K562 (cell line): ENCODE results near the gene IZUMO1R. TPM values are rescaled to one million over a fixed set of nuclear protein-coding genes. Genes with fewer than 3 reads are reported as not detected.

Experiments used
- ATAC-seq: fragments of 200-7000 bp; cut with Tn5 transposase; 3 replicates; pipeline ENCODE4 v1.9.1; 2020; ENCODE audit warnings: moderate library complexity
- BruUV-seq: library from RNA; stranded (reverse); fragments of 400-500 nt; replicated peaks from 2 replicates; lab custom pipeline; 2021; lab: Mats Ljungman, UMichigan
- CTCF ChIA-PET: fragments of 300-600 bp; formaldehyde crosslinking; extraction: SDS; loops from one replicate; lab custom pipeline; 2021; ENCODE audit warnings: low intra/inter-chr PET ratio; lab: Yijun Ruan, JAX
- POLR2A ChIA-PET: fragments of 300-600, 350-650 bp; sonication (Branson Sonifier 250); formaldehyde crosslinking; extraction: SDS; loops from one replicate; lab custom pipeline; 2021; ENCODE audit warnings: antibody characterized with exemption, inconsistent platforms; lab: Yijun Ruan, JAX
- DNase-seq, 4 experiments: peaks; one replicate each; pipeline versions ENCODE4 v3.0.0 to v3.0.0-alpha.2; 2011 to 2018; ENCODE audit warnings: low spot score in 3 of 4, mixed read lengths in 3 of 4; ENCODE audit errors: extremely low read depth in 1 of 4
- FAIRE-seq: peaks from 2 replicates; lab custom pipeline; 2011; peaks lifted over from hg19 to GRCh38; lab: Jason Lieb, UNC
- H2AFZ ChIP-seq: 2 replicates; pipeline ENCODE4 v1.6.0; 2011; ENCODE audit warnings: low read depth, low read length, control low read depth, inconsistent platforms
- H3K27ac ChIP-seq: fragments of 200-600 bp; 3 replicates; pipeline ENCODE4 v1.8.0; 2011; ENCODE audit warnings: low read depth, mild to moderate bottlenecking, control low read depth, inconsistent platforms, low read length, moderate library complexity, mixed read lengths; ENCODE audit errors: extremely low read depth
- H3K27me3 ChIP-seq, 2 experiments: fragments of 300-600 bp in 1 of 2; 2 replicates in 1 of 2; 3 replicates in 1 of 2; pipeline versions ENCODE4 v1.6.0 to v1.8.0; 2011; ENCODE audit warnings: inconsistent platforms in 2 of 2, low read length in 2 of 2, mild to moderate bottlenecking in 1 of 2, mixed read lengths in 1 of 2, moderate library complexity in 1 of 2; ENCODE audit not compliant: control insufficient read depth in 2 of 2, insufficient read depth in 2 of 2
- H3K36me3 ChIP-seq: fragments of 300-600 bp; 3 replicates; pipeline ENCODE4 v1.8.0; 2011; ENCODE audit warnings: mild to moderate bottlenecking, low read length, inconsistent platforms; ENCODE audit not compliant: control insufficient read depth, insufficient read depth
- H3K4me1 ChIP-seq, 2 experiments: fragments of 200-600 bp in 1 of 2; replicated peaks in 1 of 2; 2 replicates in 1 of 2; 3 replicates in 1 of 2; pipeline versions ENCODE4 v1.5.1 to v1.8.0; 2011; ENCODE audit warnings: inconsistent platforms in 2 of 2, low read length in 2 of 2, mild to moderate bottlenecking in 1 of 2, mixed read lengths in 1 of 2, moderate library complexity in 1 of 2; ENCODE audit not compliant: control insufficient read depth in 2 of 2, insufficient read depth in 2 of 2
- H3K4me2 ChIP-seq: 2 replicates; pipeline ENCODE4 v1.6.1; 2011; ENCODE audit warnings: low read length, control low read depth, inconsistent platforms, mixed read lengths; ENCODE audit not compliant: insufficient read depth
- H3K4me3 ChIP-seq: fragments of 200-600 bp; sonication (generic), shearing (Covaris generic); 2 replicates; pipeline ENCODE4 v1.5.1; 2016; ENCODE audit warnings: control low read depth, inconsistent platforms
- H3K79me2 ChIP-seq: fragments of 200-600 bp; 3 replicates; pipeline ENCODE4 v1.8.0; 2011; ENCODE audit warnings: low read length, inconsistent platforms; ENCODE audit not compliant: control insufficient read depth, insufficient read depth
- H3K9ac ChIP-seq, 2 experiments: 2 replicates each; pipeline versions ENCODE4 v1.6.0 to v1.6.1; 2011; ENCODE audit warnings: low read depth in 2 of 2, low read length in 2 of 2, control low read depth in 1 of 2, inconsistent platforms in 1 of 2, mild to moderate bottlenecking in 1 of 2, mixed read lengths in 1 of 2; ENCODE audit not compliant: insufficient read depth in 1 of 2
- H3K9me1 ChIP-seq: one replicate; pipeline ENCODE4 v1.6.0; 2011; ENCODE audit warnings: inconsistent platforms, mild to moderate bottlenecking, low read length, moderate library complexity; ENCODE audit not compliant: control insufficient read depth, insufficient read depth
- H3K9me3 ChIP-seq: replicated peaks from 2 replicates; pipeline ENCODE4 v1.5.1; 2011; ENCODE audit warnings: low read depth, low read length, inconsistent platforms; ENCODE audit not compliant: control insufficient read depth, insufficient read depth
- H4K20me1 ChIP-seq: replicated peaks from 2 replicates; pipeline ENCODE4 v1.6.1; 2011; ENCODE audit warnings: low read length, inconsistent platforms, mixed read lengths; ENCODE audit not compliant: control insufficient read depth, insufficient read depth
- EHMT2 ChIP-seq: fragments of 450-650 bp; IDR thresholded peaks from 2 replicates; pipeline ENCODE4 v1.6.1; 2018; ENCODE audit warnings: antibody characterized with exemption
- KLF6 ChIP-seq: fragments of 250-450 bp; sonication (Bioruptor Pico); IDR thresholded peaks from 2 replicates; pipeline ENCODE4 v1.4.0; 2020; ENCODE audit warnings: mild to moderate bottlenecking, moderate library complexity, borderline replicate concordance
- NFE2 ChIP-seq: IDR thresholded peaks from 2 replicates; pipeline ENCODE4 v1.6.1; 2014; ENCODE audit warnings: antibody characterized with exemption, low read depth
- ZNF717 ChIP-seq: fragments of 250-450 bp; sonication (Bioruptor Pico); IDR thresholded peaks from 2 replicates; pipeline ENCODE4 v1.5.0; 2021
- WGBS: fragments of 100-300 bp; shearing (Covaris generic); methylation state at CpG from one replicate; pipeline ENCODE4 v1.1.6; 2016; ENCODE audit warnings: low coverage, mixed read lengths; ENCODE audit not compliant: insufficient coverage; ENCODE audit errors: missing lambda C conversion rate; 5-methylcytosine and 5-hydroxymethylcytosine counted together
- in situ Hi-C: fragments of 300-500 bp; cut with MboI; formaldehyde crosslinking; loops from 4 replicates; pipeline ENCODE4 v1.15.0; 2018; ENCODE audit warnings: inconsistent platforms, mixed read lengths
- intact Hi-C: fragments of 100-400 bp; cut with micrococcal nuclease; formaldehyde crosslinking; loops from 2 replicates; pipeline ENCODE4 v1.14.2; 2022
- polyA plus RNA-seq, 8 experiments: library from polyadenylated mRNA; depleted of rRNA in 4 of 8; stranded (reverse) in 5 of 8; unstranded in 3 of 8; fragments of >200 nt; fragmentation: Nextera tagmentation in 2 of 8; fragmentation: Illumina TruSeq in 1 of 8; extraction: Ambion mirVana in 2 of 8; extraction: Trizol in 1 of 8; gene quantifications; 2 replicates each; pipeline versions ENCODE4 v1.2.1 to v1.2.3, GENCODE V29; 2011 to 2014; ENCODE audit warnings: inconsistent platforms in 1 of 8, missing spikeins in 1 of 8
- total RNA-seq, 7 experiments: library from RNA; depleted of rRNA in 6 of 7; stranded (reverse); fragments of >200 nt in 6 of 7; fragmentation: Illumina TruSeq in 2 of 7; extraction: Trizol in 2 of 7; gene quantifications; 2 replicates each; pipeline versions ENCODE4 v1.2.1 to v1.2.3, GENCODE V29; 2011 to 2021; ENCODE audit warnings: low replicate concordance in 1 of 7

IZUMO1R gene
- total and polyA plus RNA-seq, 9 of the 15 experiments (the other 6 are each of a cell fraction or from before 2014, with no cell fraction given), result not detected

- no peak for TF ChIP-seq KLF6 (CRISPR knock-in tag)
These were observed at the start of gene IZUMO1R (continued) for GRCh38 chr11:94303966-94304958.

GRCh38 chr11:94271885-94272372 is 32.5 kb upstream of the IZUMO1R start:
- ChIA-PET POLR2A (interaction anchor here (0.7 kb wide), 1 partner anchor 43 kb away, joined by 4 read pairs; no protein-coding TSS in a partner anchor), CTCF (no interaction called here)
- no peak overlapping the region for H2AFZ ChIP-seq
- H3K9me3 ChIP-seq, result no peaks in the 10 kb centered on the region
- BruUV-seq, result no TSS peak
- DNase-seq, result no peak
- FAIRE-seq, result no peak
- H3K9ac ChIP-seq, result no peak overlapping the region
- no peaks in the 10 kb centered on the region for H3K4me1 ChIP-seq
- no peak for ATAC-seq
- no peak overlapping the region for H3K4me2 ChIP-seq
- H3K9me1 ChIP-seq, result no peaks in the 10 kb centered on the region
- no peaks in the 10 kb centered on the region for H3K79me2 ChIP-seq
- 0% methylated on average over 4 of the region's 4 CpGs for WGBS
- no peaks in the 10 kb centered on the region for H4K20me1 ChIP-seq
- TF ChIP-seq ZNF717 (no peak), NFE2 (no peak), EHMT2 (no peak)
- in situ Hi-C loops (no loop called here), intact Hi-C loops (no loop called here)
- H3K27ac ChIP-seq, result no peak overlapping the region
- no peak overlapping the region for H3K4me3 ChIP-seq
- no peaks in the 10 kb centered on the region for H3K36me3 ChIP-seq
- no peaks in the 10 kb centered on the region for H3K27me3 ChIP-seq
